Mesothelial cell of epicardium (in vitro differentiated cells): Measurements from ENCODE around the gene EDN3. TPM values are rescaled to one million over a fixed set of nuclear protein-coding genes. Genes with fewer than 3 reads are reported as not detected.

Source experiments
- DNase-seq, 2 experiments: peaks; one replicate each; pipeline ENCODE4 v3.0.0; 2021; ENCODE audit warnings: low spot score in 2 of 2; ENCODE audit not compliant: unreplicated experiment in 2 of 2
- H3K27ac Mint-ChIP-seq: 2 replicates; pipeline ENCODE4 v1.8.0; 2021; ENCODE audit warnings: mixed read lengths
- H3K27me3 Mint-ChIP-seq: 2 replicates; pipeline ENCODE4 v1.8.0; 2021; ENCODE audit warnings: low read depth, mixed read lengths
- H3K36me3 Mint-ChIP-seq: 2 replicates; pipeline ENCODE4 v1.8.0; 2021; ENCODE audit warnings: mixed read lengths
- H3K4me1 Mint-ChIP-seq: 2 replicates; pipeline ENCODE4 v1.8.0; 2021; ENCODE audit warnings: mixed read lengths
- H3K4me3 Mint-ChIP-seq: 2 replicates; pipeline ENCODE4 v1.8.0; 2021; ENCODE audit warnings: mild to moderate bottlenecking, moderate library complexity, mixed read lengths
- H3K9me3 Mint-ChIP-seq: 2 replicates; pipeline ENCODE4 v1.8.0; 2021; ENCODE audit warnings: mixed read lengths
- total RNA-seq: library from RNA; stranded (reverse); gene quantifications from 3 replicates; pipeline ENCODE4 v1.2.1, GENCODE V29; 2021
- TF ChIP-seq, protein P1 (sequence below): fragments of 200-600 bp; sonication (generic); IDR thresholded peaks from one replicate; pipeline ENCODE4 v1.5.0; 2021; ENCODE audit warnings: antibody characterized with exemption; ENCODE audit not compliant: unreplicated experiment

EDN3 gene
- 17.4 to 19.0 TPM (median 17.6 TPM) in 3 replicates for total RNA-seq

DNA sequence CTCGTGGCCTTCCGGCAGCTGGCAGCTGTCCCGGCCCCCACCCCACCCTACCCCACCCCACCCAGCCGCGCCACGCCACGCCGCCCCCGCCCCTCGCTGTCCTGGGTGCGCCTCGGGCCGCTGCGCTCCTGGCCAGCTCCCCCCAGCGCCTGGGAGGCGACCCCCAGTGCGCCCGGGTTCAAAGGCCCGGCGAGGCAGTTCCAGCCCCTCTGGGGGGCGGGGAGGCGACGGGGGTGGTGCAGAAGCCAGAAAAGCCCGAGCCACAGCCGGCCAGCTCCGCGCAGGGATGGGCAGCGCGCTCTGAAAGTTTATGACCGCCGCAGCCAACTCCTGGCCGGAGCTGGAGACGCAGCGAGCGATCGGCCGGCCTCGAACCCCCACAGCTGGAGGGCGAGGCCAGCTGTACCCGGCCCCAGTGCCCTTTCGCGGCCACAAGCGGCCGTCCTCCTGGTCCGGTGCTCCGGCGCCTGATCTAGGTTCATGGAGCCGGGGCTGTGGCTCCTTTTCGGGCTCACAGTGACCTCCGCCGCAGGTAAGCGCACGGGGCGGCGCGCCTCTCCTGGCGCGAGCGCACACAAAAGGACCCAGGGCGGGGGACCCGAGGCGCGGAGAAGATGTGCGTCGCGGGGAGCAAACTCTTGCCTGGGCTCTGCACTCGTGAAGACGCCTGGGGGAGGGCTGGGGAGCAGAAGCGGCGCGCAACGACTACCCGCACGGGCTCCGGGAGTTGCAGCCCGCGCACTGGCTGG, at the start of gene EDN3:
Gene EDN3 (plus strand): TSS at position 279 of the 749 bp plus-strand sequence. CDS start 202 bp downstream, at position 481.
- TF ChIP-seq, protein P1, sequence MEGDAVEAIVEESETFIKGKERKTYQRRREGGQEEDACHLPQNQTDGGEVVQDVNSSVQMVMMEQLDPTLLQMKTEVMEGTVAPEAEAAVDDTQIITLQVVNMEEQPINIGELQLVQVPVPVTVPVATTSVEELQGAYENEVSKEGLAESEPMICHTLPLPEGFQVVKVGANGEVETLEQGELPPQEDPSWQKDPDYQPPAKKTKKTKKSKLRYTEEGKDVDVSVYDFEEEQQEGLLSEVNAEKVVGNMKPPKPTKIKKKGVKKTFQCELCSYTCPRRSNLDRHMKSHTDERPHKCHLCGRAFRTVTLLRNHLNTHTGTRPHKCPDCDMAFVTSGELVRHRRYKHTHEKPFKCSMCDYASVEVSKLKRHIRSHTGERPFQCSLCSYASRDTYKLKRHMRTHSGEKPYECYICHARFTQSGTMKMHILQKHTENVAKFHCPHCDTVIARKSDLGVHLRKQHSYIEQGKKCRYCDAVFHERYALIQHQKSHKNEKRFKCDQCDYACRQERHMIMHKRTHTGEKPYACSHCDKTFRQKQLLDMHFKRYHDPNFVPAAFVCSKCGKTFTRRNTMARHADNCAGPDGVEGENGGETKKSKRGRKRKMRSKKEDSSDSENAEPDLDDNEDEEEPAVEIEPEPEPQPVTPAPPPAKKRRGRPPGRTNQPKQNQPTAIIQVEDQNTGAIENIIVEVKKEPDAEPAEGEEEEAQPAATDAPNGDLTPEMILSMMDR, result no peak
- peak within 1 kb of the TSS; percentile 66 for H3K4me3 Mint-ChIP-seq
- peaks cover 17% of the 10 kb centered on the region for H3K4me1 Mint-ChIP-seq
- H3K27me3 Mint-ChIP-seq, result peaks cover 96% of the 10 kb centered on the region
- no peak within 1 kb of the TSS for H3K27ac Mint-ChIP-seq
- H3K36me3 Mint-ChIP-seq, result no peaks in the 10 kb centered on the region
- DNase-seq, result peak in 1 of 2 experiments; percentile 40
- H3K9me3 Mint-ChIP-seq, result no peaks in the 10 kb centered on the region

DNA sequence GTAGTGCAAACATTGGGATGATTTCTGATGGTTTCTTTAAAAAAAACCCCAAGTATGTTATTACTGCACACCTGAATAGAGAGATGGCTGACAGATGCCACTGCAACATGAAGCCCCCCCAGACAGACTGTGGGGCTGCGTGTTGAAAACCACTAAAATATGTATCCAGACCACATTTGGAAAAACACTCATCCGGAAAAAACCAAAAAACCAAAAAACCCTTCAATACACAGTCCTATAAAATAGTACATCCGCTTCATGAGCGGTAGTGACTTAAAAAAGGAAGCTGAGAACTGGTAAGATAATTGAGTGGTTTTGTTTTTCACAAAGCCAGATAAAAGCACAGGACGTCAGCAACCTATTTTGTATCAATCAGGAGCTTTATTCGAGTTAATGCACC, 47.1 kb upstream of the EDN3 start:
- Mint-ChIP-seq H3K27ac (no peak overlapping the region), H3K4me1 (peaks cover 4% of the 10 kb centered on the region), H3K27me3 (peaks cover 93% of the 10 kb centered on the region), H3K36me3 (no peaks in the 10 kb centered on the region), H3K4me3 (no peak overlapping the region), H3K9me3 (peaks cover 16% of the 10 kb centered on the region)
- TF ChIP-seq, protein P1, result no peak
- DNase-seq, result no peak

GRCh38 chr20:59253779-59254319, 46.6 kb upstream of the EDN3 start:
- TF ChIP-seq, protein P1, result no peak
- peaks cover 16% of the 10 kb centered on the region for H3K9me3 Mint-ChIP-seq
- H3K4me3 Mint-ChIP-seq, result no peak overlapping the region
- H3K27ac Mint-ChIP-seq, result no peak overlapping the region
- peaks cover 92% of the 10 kb centered on the region for H3K27me3 Mint-ChIP-seq
- no peak for DNase-seq
- peaks cover 8% of the 10 kb centered on the region for H3K4me1 Mint-ChIP-seq
- no peaks in the 10 kb centered on the region for H3K36me3 Mint-ChIP-seq

DNA sequence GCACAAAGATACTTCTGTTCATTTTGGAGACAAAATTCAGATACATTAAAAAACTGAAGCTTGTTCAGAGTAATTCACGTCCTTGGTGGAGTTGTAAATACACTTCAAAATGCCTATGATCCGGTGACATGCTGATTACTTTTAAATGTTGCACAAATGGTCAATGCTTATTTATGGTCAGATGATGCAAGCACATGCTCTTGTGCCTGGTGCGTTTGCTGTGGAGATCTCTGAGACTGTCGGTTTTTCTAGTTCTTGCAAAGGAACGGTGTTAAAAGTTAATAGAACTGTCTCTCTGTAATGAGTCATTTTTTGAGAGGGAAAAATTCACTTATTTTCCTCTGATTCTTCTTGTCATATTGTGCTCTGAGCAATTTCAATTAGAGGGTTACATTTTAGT, 45.2 kb upstream of the EDN3 start:
- Mint-ChIP-seq H3K27ac (no peak overlapping the region), H3K9me3 (peaks cover 15% of the 10 kb centered on the region), H3K27me3 (peaks cover 89% of the 10 kb centered on the region), H3K4me3 (no peak overlapping the region), H3K36me3 (no peaks in the 10 kb centered on the region), H3K4me1 (peaks cover 8% of the 10 kb centered on the region)
- TF ChIP-seq, protein P1, result no peak
- DNase-seq, result no peak

- H3K36me3 Mint-ChIP-seq, result no peaks in the 10 kb centered on the region
- no peak overlapping the region for H3K4me3 Mint-ChIP-seq
- H3K9me3 Mint-ChIP-seq, result no peaks in the 10 kb centered on the region
- no peak overlapping the region for H3K27ac Mint-ChIP-seq
- peaks cover 8% of the 10 kb centered on the region for H3K4me1 Mint-ChIP-seq
- DNase-seq, result no peak
- H3K27me3 Mint-ChIP-seq, result peaks cover 82% of the 10 kb centered on the region
- TF ChIP-seq, protein P1, result no peak
Observed at GRCh38 chr20:59258221-59258621, 42.2 kb upstream of the EDN3 start.
